ENCODE measurements around the gene KLF11.
"Not testable (repeated sequence)": the region's sequence is repeated elsewhere in the genome, so short reads cannot be mapped to it uniquely, and the experiment has no call there.

Gene KLF11

DNA sequence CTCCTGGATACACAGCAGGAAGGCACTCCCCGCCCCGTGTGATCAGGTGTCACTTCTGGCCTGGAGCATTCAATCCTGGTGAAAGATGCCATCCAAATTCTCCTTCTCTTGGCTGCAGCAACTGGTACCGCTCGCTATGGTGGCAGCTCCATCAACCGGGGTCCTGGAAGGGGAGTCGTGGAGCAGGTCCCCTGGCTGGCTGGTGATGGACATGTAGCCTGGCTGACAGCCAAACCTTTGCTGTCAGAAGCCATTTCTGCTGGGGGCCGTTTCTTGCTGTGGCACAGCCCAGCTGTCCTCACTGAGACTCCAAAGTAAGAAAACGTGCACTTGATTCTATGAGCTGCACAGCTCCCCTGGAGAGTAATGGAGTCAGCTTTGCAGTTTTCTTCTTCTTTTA lies 44.0 kb downstream of the KLF11 start:
- DNase-seq: no peak

DNA sequence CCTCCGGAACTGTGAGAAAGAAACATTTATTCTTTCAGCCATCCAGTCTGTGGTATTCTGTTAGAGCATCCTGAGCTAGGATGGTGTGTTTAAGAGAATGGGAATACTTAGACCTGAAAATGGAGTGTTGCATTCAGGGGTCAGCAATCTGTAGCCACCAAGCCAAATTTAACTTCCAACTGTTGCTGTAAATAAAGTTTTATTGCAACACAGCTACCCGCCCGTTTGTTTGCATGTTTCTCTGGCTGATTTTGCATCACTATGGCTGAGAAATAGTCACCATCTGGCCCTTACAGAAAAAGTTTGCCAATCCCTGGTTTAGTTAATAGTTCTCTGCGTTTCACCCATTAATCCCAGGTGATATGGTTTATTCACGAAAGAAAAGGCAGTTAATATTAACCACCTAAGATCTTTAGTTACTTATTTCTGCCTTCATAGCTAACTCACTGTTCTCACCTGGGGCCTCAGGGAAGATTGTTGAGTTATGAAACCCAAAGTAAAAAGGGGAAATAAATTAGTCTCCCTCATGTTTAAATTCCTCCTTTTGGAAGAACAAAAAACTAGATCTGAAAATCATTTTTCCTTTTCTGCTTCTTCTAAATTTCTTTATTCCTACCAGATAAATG lies 46.3 kb downstream of the KLF11 start:
- no peak for DNase-seq

DNA sequence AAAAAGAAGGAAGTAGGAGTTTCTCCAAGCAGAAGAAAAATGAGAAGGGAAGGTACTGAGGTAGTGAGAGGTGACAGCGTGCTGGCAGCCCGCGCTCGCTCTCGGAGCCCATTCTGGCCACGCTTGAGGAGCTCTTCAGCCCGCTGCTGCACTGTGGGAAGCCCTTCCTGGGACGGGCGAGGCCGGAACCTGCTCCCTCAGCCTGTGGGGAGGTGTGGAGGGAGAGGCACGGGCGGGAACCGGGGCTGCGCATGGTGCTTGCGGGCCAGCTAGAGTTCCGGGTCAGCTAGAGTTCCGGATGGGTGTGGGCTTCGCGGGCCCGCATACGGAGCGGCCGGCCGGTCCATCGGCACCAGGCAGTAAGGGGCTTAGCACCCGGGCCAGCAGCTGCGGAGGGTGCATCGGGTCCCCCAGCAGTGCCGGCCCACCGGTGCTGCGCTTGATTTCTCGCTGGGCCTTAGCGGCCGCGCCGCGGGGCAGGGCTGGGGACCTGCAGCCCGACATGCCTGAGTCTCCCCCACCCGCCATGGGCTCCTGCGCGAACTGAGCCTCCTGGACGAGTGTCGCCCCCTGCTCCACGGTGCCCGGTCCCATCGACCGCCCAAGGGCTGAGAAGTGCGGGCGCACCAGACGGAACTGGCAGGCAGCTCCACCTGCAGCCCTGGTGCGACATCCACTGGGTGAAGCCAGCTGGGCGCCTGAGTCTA lies 48.0 kb downstream of the KLF11 start:
- no peak for DNase-seq

DNA sequence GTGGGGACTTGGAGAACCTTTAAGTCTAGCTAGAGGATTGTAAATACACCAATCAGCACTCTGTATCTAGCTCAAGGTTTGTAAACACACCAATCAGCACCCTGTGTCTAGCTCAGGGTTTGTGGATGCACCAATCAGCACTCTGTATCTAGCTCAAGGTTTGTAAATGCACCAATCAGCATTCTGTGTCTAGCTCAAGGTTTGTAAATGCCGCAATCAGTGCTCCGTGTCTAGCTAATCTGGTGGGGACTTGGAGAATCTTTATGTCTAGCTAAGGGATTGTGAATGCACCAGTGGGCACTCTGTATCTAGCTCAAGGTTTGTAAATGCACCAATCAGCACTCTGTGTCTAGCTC lies 48.5 kb downstream of the KLF11 start:
- DNase-seq: not testable (repeated sequence)

DNA sequence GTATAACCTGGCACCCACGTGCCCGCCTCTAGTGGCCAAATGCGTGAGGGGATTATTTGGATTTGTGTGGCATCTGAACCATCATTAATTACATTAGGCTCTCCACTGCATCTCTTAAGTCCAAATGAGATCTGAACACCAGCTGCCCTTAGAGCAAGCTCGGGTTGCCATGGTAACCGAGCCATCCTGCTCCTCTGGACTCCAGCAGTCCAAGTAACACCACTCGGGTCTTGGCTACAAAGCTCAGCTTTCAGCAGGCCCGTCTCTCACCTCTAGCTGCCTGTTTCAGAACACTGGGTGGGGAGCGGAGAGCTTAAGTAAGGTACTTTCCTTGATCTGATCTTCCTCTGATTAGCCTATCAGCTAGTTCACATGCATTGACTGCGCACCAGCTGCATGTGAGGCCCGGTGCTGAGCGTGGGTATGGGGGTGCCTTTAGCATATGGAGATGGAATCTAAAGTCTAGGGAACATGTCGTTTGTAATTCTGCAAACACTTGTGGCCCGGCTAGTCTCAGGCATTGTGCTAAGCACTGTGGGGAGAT lies 51.0 kb downstream of the KLF11 start:
- no peak for DNase-seq

DNA sequence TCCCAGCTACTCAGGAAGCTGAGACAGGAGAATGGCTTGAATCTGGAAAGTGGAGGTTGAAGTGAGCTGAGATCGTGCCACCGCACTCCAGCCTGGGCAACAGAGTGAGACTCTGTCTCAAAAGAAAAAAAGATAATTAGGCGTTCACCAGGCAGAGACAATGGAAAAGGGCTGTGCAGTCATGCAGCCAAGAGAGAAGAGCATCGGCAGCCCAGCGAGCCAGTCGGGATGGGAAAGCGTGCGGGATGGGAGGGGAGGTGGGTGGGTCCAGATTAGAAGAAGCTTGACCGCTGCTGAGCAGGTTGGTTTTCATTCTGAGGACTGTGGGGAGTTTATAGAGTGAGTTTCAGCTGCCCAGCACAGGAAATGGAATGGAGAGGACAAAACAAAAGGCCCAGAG lies 51.8 kb downstream of the KLF11 start:
- no peak for DNase-seq

DNA sequence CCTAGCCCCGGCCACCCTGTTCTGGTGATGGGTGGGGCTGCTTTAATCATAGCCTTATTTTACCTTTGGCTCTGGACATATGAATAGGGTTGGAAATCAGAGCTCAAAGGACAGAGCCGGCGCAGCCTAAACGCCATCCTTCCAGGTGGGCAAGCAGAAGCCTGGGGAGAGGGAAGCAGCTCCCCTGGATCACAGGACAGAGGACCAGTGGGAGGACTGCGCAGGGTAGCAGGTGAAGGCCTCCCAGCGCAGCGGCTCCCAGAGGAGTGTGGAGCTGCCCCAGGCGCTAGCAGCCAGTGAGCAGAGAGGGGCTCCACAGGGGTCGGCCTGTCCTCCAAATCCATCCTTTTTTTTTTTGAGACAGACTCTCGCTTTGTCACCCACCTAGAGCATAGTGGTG lies 53.3 kb downstream of the KLF11 start:
- DNase-seq: no peak

DNA sequence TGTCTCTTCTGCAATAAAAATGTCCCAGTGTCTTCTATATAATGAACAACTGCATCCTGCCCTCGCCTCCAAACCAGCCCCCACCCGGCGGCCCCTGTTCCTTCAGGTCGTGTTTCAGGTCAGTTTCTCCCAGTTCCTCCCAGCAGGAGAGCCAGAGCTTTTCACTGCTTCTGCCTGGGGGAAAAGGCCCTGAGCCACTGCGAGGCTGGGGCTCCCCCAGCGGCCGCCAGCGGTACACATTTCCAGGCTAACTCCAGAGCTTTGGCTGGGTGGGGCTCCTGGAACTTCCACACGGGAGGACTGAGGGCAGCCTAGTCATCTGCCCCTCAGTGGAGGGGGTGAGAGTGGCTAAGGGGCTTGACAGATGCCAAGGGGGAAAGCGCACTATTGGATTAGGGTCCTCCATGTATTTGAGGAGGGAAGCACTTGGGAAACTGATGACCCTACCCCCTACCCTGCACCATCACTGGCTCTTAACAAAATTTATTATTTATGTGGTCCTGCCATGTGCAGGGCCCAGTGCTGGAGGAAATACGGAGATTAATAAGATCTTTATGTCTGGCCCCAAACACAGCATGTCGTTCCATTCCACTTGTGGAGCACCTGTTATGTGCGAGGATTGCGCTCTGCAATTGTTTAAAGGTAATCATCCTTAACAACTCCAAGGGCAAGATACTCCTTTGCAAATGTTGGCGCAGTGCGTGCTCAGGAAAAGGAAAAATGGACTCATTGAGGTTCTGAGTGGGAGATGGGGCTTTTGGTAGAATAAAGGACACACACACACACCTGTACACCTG lies 54.2 kb downstream of the KLF11 start:
- peak; percentile 59 for DNase-seq

DNA sequence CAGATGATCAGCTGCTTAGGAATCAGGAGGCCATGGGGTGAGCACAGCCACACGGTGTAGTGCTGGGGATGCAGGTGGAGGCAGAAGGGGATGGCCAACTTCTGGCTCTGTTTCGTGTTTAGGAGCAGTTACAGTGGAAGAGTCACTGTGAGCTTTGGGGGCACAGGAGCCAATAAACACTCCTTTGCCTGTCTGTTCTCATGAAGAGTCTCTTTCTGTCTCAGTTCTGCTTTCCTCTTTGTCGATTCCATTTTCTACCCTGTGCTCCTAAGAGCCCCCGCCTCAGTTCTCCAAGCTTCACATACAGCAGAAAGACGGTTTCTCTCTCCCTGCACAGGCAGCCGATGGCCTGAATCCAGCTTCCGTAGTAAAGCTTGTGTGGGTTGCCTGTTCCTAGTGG lies 58.1 kb downstream of the KLF11 start:
- DNase-seq: no peak

DNA sequence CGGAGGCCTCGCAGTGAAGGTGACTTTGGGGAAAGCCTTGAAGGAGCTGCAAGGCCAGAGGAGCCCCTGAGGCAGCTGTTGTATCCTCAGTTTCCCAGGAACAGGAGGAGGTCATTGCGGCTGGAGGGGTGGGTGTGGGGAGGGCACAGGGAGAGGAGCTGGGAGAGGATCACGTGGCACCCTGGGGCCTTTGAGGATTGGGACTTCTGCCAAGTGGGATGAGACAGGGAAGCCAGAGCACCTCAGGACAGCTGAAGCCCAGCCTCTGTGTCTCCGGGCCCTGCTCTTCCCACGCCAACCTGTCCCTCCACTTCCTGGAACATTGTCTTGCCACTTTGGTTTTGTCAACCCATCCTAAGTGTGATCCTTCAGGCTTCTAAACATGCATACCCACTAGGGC lies 59.8 kb downstream of the KLF11 start:
- no peak for DNase-seq
